NCI-H510A (cell line): ENCODE measurements around the gene MRPS18B.
"Not testable (repeated sequence)": the region's sequence is repeated elsewhere in the genome, so short reads cannot be mapped to it uniquely, and the experiment has no call there.

Experiments used
- DNase-seq: peaks from one replicate; lab custom pipeline; 2025; lab: John Stamatoyannopoulos, UW

MRPS18B gene

GRCh38 chr6:30643656-30644055 is 26.0 kb downstream of the MRPS18B start:
- DNase-seq: no peak

GRCh38 chr6:30644769-30645168 is 27.1 kb downstream of the MRPS18B start:
- DNase-seq: no peak

GRCh38 chr6:30645989-30646388 is 28.3 kb downstream of the MRPS18B start:
- DNase-seq: no peak

GRCh38 chr6:30646450-30647241 is 29.0 kb downstream of the MRPS18B start, which contains the start of gene C6orf136:
C6orf136 (plus strand) TSS chr6:30647133; CDS start chr6:30647232, 99 bp downstream.
- DNase-seq: peak; percentile 86

- DNase-seq: peak; percentile 83
Measured at GRCh38 chr6:30647242-30648116, 29.8 kb downstream of the MRPS18B start.

GRCh38 chr6:30651143-30651542 is 33.5 kb downstream of the MRPS18B start:
- DNase-seq: no peak

GRCh38 chr6:30654798-30655742 is 37.4 kb downstream of the MRPS18B start:
- DNase-seq: no peak

GRCh38 chr6:30655743-30656094 is 38.1 kb downstream of the MRPS18B start:
- DNase-seq: no peak

GRCh38 chr6:30656513-30656912 is 38.9 kb downstream of the MRPS18B start:
- DNase-seq: no peak

GRCh38 chr6:30657454-30657853 is 39.8 kb downstream of the MRPS18B start:
- no peak for DNase-seq

- not testable (repeated sequence) for DNase-seq
Measured at GRCh38 chr6:30657922-30658321, 40.3 kb downstream of the MRPS18B start.

GRCh38 chr6:30664994-30665767 is 47.5 kb downstream of the MRPS18B start:
- DNase-seq: no peak

GRCh38 chr6:30666300-30666699 is 48.7 kb downstream of the MRPS18B start:
- DNase-seq: not testable (repeated sequence)

GRCh38 chr6:30670760-30671527 is 53.3 kb downstream of the MRPS18B start:
- DNase-seq: no peak

- peak; percentile 90 for DNase-seq
Measured at GRCh38 chr6:30672445-30673253, 55.0 kb downstream of the MRPS18B start, which contains the start of gene DHX16. DHX16 (minus strand) TSS chr6:30673006; CDS start chr6:30672841, 165 bp downstream.
